Measurements from ENCODE around the gene MINK1.

MINK1 gene

GRCh38 chr17:4846635-4847390 is 13.7 kb downstream of the MINK1 start:
- ChIA-PET POLR2A (no interaction called here), CTCF (interaction anchor here (1.3 to 1.5 kb wide), 2 partner anchors 12 to 56 kb away, joined by 3 read pairs; no protein-coding TSS in a partner anchor)
- H3K4me3 ChIP-seq (ENCODE audit: low read depth, low read length) = no peak overlapping the region
- TF ChIP-seq, protein P1, sequence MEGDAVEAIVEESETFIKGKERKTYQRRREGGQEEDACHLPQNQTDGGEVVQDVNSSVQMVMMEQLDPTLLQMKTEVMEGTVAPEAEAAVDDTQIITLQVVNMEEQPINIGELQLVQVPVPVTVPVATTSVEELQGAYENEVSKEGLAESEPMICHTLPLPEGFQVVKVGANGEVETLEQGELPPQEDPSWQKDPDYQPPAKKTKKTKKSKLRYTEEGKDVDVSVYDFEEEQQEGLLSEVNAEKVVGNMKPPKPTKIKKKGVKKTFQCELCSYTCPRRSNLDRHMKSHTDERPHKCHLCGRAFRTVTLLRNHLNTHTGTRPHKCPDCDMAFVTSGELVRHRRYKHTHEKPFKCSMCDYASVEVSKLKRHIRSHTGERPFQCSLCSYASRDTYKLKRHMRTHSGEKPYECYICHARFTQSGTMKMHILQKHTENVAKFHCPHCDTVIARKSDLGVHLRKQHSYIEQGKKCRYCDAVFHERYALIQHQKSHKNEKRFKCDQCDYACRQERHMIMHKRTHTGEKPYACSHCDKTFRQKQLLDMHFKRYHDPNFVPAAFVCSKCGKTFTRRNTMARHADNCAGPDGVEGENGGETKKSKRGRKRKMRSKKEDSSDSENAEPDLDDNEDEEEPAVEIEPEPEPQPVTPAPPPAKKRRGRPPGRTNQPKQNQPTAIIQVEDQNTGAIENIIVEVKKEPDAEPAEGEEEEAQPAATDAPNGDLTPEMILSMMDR (IDR thresholded peaks at IDR 0.05; ENCODE audit: insufficient read depth, low read length, missing control alignments) = no peak
- no peak for DNase-seq (ENCODE audit: low read depth, low spot score)

- TF ChIP-seq, protein P1 (IDR thresholded peaks at IDR 0.05; ENCODE audit: insufficient read depth, low read length, missing control alignments) = no peak
- no peak overlapping the region for H3K4me3 ChIP-seq (ENCODE audit: low read depth, low read length)
- DNase-seq (ENCODE audit: low read depth, low spot score) = no peak
- ChIA-PET POLR2A (no interaction called here), CTCF (interaction anchor here (1.8 to 2.0 kb wide), 2 partner anchors 9 kb away, joined by 4 to 6 read pairs; no protein-coding TSS in a partner anchor)
Measured at GRCh38 chr17:4849011-4849536, 15.9 kb downstream of the MINK1 start.

DNA sequence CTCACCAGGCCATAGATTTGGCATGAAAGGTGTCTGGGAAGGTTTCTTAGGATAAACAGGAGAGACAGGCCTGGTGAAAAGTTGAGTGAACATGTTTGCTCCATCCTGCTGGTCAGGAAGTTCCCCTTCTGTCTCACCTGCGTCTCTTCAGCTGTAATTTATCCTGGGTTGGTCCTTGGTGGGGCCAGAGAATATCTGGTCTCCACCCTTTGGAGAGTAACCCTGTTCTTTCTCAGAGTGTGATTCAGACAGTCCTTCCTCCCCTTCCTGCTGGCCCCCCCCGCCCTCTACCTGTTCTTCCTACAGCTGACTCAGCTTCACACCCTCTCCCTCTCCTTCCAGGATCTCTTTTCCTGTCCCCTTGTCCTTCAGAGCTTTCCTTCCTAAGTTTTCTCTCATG is 17.1 kb downstream of the MINK1 start:
- TF ChIP-seq, protein P1 (IDR thresholded peaks at IDR 0.05; ENCODE audit: insufficient read depth, low read length, missing control alignments) = no peak
- no peak overlapping the region for H3K4me3 ChIP-seq (ENCODE audit: low read depth, low read length)
- ChIA-PET CTCF (interaction anchor here (0.7 to 2.0 kb wide), 6 partner anchors 8 to 62 kb away, joined by 3 to 6 read pairs (median 3); partner anchors contain the start of gene GLTPD2), POLR2A (interaction anchor here (0.6 kb wide), 1 partner anchor 9 kb away, joined by 3 read pairs; no protein-coding TSS in a partner anchor)
- DNase-seq (ENCODE audit: low read depth, low spot score) = no peak

DNA sequence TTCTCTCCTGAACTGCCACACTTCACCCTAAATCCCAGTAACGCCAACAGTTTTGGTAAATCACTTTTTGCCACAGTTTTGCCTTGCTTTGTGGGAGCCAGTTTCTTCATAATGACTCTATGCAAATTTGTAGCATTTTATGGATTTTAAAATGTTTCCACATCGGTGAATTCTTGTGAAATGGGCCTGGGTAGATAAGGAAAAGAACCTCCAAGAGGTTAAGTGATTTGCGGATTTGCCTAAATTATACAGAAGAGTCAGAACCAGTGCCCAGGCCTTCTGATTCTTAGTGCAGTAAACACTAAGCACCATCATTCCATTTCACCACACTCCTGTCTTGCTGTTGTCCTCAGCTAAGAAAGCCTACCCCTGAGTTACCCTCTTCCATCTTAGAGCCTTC is 17.9 kb downstream of the MINK1 start:
- no peak overlapping the region for H3K4me3 ChIP-seq (ENCODE audit: low read depth, low read length)
- TF ChIP-seq, protein P1 (IDR thresholded peaks at IDR 0.05; ENCODE audit: insufficient read depth, low read length, missing control alignments) = no peak
- DNase-seq (ENCODE audit: low read depth, low spot score) = no peak
- POLR2A ChIA-PET = no interaction called here
- CTCF ChIA-PET = interaction anchor here (1.1 to 1.2 kb wide), 2 partner anchors 9 to 62 kb away, joined by 3 read pairs; no protein-coding TSS in a partner anchor

DNA sequence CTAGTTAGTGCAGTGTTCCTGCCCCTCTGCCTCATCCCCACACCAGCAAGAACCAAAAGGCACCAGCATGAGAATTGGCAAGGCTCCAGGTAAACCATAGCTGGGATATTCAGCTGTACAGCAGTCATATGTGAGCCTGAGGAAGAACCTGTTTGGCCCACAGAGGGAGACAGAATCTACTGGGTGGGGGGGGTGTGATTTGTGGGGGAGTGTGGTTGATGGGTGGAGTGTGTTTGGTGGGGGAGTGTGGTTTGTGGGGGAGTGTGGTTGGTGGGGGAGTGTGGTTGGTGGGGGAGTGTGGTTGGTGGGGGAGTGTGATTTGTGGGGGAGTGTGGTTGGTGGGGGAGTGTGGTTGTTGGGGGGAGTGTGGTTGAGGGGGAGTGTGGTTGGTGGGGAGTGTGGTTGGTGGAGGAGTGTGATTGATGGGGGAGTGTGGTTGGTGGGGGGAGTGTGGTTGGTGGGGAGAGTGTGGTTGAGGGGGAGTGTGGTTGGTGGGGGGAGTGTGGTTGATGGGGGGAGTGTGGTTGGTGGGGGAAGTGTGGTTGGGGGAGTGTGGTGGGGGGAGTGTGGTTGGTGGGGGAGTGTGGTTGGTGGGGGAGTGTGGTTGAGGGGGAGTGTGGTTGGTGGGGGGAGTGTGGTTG is 19.5 kb downstream of the MINK1 start:
- DNase-seq (ENCODE audit: low read depth, low spot score) = no peak
- ChIA-PET CTCF (interaction anchor here (1.2 kb wide), 1 partner anchor 12 kb away, joined by 3 read pairs; no protein-coding TSS in a partner anchor), POLR2A (no interaction called here)
- no peak overlapping the region for H3K4me3 ChIP-seq (ENCODE audit: low read depth, low read length)
- TF ChIP-seq, protein P1 (IDR thresholded peaks at IDR 0.05; ENCODE audit: insufficient read depth, low read length, missing control alignments) = no peak

GRCh38 chr17:4853208-4853671 is 20.1 kb downstream of the MINK1 start:
- no peak overlapping the region for H3K4me3 ChIP-seq (ENCODE audit: low read depth, low read length)
- DNase-seq (ENCODE audit: low read depth, low spot score) = no peak
- TF ChIP-seq, protein P1 (IDR thresholded peaks at IDR 0.05; ENCODE audit: insufficient read depth, low read length, missing control alignments) = no peak
- CTCF ChIA-PET = interaction anchor here (0.9 to 1.2 kb wide), 2 partner anchors 12 to 13 kb away, joined by 3 read pairs; no protein-coding TSS in a partner anchor
- POLR2A ChIA-PET = no interaction called here
